Fibroblast of skin of back (primary cell): ENCODE results near the gene RARB.

Experiments
- DNase-seq: peaks from one replicate; pipeline ENCODE4 v3.0.0-alpha.2; 2013

The RARB gene

DNA sequence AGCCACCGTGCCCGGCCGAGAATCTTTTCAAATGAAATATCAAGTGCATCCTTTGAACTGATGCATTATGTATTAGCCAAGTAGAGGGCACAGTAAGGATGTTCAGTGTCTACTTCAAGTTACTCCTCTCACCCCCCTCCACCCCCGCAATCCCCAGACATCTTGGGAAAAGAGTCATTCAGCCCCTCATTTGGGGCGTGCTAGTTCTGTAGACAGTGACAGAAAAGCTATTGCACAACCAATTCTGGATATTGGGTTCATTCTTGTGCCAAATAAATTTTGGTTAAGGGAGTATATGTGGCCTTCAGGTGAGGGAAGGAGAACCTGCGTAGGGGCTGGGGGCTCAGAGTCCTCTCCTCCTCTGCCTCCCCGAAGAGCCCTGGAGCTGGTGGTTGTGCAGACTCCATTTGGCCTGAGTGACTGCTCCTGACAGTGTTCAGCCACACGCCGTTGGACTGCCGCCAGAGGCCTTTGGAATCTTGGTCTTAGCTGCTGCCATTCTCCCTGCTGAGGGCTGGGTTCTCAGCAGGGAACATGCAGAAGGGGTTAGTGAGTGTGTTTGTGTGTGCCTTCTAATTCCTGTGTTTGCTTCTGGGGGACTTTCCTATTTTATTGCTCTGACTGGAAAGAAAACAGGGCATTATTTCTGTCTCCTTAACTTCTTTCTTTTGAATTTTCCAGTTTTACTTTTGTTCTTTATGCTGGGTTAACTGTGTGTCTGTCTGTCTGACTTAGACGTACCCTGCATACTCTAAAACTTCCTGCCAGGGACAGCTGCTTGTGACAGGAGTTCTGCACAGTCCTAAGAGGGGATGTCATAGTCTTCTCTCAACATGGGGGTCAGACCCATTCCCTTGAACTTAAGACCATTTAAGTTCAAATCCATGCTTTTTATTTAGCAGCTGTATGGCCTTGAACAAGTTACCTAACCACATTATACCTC, 21.0 kb downstream of the RARB start:
- DNase-seq: peak; percentile 94

- peak; percentile 47 for DNase-seq
Measured at GRCh38 chr3:25449857-25450256, 21.8 kb downstream of the RARB start.

GRCh38 chr3:25452192-25452591, 24.1 kb downstream of the RARB start:
- no peak for DNase-seq

GRCh38 chr3:25452740-25453139, 24.7 kb downstream of the RARB start:
- DNase-seq: no peak

DNA sequence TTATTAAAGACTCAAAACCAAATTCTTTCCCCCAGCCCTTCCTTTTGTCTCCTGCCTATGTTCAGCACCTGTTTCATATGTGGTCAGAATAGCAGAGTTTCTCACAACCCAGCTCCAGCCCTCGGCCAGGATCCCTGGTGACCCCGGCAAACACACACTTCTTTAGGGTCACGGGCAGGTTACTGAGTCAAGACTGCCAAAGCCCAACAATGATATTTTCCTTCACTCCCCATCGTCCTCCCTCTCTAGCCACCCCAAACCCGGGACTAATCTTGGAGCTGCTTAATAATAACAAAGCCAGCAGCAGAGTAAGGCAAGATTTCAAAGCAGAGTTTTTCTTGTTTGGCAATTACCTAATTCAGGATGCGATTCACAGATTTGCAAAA, 25.5 kb downstream of the RARB start:
- DNase-seq: peak; percentile 25

DNA sequence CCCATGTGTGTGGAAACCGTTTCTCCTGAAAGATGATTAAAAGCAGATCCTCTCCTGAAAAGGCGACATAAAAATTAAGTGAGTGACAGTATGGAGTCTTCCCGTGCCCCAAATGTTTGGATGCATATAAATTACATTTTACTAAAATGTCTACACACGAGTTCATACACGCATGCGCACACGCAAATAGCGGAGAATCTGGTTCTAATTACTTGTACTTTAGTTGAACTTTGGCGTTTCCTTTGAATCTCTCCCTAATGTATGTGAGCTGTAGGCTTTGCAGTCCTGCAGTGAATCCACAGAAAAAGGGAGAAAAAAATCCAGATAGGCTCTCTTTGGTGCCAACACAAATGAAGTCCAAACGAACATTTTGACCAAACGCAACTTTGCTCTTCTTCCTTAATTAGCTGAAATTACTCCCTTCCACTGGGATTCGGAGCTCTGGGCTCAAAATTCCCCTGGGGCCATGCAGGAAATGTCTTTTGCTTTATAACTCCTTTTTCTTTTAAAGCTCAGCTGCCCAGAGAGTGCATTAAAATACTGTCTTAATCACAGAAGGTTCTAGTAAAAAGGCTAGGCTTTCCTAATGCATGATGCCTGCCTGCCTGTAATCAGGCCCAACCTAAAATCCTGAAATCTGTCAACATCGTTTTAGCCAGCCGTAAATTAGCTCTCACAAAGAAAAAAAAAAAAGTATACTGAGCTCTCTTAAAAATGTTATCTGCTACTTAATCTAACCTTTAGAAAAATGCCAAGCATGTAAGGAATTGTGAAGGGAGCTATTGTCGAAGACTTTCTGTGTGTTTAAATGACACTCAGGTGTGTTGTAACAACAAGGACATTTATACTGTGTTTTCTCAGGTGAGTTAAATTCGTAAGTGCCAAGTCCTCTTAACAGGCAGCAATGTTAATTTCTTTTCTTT, 26.2 kb downstream of the RARB start:
- DNase-seq: peak; percentile 83

DNA sequence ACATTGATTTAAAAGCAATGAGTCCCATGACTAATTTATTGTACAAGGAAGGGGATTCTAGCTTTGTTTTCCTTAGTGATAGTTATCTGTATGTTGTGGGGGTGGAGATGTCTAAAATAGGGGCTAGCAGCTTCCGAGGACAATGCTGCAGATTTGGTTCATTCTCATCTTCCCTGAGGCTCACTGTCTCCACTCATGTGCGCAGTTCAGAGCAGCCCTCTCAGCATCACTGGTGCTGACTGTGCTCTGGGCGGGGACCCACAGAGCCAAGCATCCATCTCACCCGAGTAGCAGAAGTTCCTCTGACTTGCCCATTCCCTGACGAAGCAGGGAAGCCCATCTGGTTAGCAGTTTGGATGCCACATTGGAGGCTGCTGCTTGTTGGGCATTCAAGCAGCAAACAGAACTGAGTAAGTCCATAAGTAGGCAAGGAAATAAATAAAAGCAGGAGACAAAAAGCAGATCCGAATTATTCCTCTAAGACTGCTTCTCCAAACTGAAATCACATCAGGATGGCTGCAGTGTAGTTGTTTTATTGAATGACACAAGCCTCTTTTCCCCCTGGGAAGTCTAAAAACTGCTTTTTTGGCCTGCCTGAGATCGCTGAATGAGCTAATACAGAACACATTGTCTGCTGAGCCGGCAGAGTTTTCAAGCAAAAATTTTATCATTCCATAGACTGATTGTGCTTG, 27.5 kb downstream of the RARB start:
- DNase-seq: peak; percentile 82

DNA sequence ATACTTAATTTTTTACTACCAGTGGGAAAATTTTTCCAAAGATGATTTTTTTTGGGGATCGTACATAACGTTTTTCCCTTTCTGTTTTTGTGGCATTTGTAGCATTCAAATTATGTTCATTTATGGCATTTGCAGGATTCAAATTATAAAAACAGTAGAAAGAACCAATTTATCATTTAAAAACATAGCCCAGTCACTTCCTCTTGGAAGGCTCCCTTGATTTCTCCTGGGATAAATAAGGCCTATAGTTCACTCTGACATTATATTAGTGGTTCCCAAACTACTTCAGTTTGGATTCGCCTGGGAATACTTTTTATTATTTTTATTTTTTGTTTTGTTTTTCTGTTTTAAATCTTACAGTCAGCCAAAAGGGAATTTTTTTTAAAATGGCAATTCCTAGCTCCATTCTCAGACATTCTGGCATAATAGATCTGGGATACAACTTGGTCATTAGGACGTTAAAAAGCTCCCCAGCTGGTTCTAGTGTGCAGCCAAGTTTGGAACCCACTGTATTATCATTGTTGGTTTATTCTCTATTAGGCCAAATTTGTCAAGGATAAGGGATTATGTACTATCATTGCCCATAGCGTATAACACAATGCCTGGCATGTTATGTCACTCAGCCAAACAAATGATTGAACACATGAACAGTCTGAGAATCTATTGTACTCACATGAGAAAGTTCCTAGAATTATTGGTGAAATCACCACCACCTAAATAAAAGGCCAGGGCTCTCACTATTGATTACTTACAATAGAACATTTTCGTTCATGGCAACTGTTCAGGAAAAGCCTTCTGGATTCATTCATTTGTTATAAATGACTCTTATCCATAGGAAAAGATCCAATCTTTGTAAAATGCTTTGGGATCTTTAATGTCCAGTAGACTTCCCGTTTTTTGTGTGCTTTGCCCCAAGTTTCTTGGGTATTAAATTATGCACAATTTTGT, 28.9 kb downstream of the RARB start:
- DNase-seq: no peak

DNA sequence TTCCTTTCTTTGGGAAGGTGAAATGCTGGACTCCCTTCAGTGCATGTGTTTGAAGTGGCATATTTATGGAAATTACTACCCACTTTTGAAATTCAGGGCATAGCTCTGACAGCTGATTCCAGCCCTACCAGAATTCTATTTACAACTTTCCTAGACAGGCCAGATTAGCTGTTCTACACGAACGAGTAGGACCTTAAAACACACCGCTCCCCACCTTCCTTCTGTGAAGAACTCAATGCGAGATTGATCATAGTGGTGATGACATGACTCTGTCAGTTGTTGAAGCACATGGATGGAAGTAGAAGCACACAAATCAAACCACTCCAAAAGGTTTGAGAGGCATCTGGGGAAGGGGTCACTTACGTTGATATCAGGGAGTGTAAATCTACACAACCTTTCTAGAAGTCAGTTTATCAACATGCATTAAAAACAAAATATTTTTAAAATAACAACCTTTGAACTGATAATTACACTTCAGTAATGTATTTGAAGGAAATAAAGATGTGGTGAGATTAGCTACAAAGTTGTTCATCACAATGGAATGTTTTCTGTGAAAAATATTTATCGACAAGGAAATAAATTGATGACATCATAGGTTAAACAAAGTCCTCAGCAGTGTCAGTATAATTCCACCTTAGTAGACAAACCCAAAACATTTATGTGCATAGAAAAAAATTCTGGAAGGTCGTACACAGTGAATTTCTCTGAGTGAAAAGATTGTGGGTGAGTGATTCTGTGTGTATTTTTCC, 29.8 kb downstream of the RARB start:
- peak; percentile 71 for DNase-seq

GRCh38 chr3:25458420-25458814, 30.4 kb downstream of the RARB start:
- DNase-seq: no peak

GRCh38 chr3:25460751-25461150, 32.7 kb downstream of the RARB start:
- DNase-seq: no peak

DNA sequence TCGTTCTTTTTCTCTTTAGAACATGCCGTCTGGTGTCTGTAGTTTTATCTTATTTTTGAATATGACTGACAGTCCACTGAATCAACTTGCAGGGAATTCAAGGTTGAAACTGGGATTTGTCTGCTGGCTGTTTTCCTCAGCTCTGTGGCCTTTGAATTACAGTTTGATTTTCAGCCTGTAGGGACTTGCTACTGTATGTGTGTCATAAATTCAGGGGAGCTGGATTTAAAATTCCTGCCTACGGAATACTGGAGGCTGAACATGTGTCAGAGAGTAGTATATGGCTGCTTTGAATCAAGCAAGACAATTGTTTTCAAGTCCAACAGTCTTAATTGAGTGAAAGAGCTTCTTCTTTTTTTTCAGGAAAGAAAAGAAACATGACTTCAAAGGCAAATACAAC, 33.9 kb downstream of the RARB start:
- DNase-seq: no peak

DNA sequence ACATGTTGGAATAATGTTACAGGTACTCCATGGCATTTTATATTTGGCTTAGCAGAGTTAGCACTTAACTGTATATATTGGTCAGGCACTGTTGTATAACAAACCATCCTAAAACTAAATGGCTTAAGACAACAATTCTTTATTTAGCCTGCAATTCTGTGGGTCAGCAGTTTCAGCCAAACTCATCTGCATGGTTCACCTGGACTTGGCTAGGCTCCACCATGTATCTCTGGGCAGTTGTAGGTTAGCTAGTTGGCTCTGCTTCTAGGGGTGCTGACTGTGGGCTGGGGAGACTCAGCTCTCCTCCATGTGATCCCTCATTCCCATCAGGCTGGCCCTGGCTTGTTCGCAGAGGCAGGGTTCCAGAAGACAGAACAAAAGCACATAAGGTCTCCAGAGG, 34.4 kb downstream of the RARB start:
- no peak for DNase-seq

DNA sequence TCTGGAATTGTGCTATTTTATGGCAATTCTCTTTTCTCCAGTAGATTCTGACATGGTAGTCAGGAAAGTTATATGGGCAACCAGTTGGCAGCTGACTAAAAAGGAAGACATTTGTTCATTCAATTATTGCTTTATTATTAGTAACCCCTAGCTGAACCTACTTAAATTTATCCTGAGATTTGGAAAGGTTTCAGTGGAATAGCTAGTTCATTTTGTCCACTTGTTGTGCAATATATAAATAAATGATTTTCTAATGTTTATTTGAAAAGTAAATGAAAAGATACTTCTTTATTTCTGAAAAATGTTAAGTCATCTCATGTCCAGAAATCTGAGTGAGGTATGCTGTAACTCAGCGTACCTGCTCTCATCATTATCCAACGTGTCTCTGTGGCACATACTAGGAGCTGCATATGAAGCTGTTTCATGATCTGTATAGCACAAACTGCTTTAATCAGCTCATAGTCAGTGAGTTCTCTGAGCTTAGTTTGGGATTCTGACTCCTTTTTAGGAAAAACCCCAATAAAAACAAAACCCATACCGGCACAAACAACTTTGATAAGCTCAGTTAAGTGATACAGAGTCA, 35.9 kb downstream of the RARB start:
- no peak for DNase-seq

- DNase-seq: no peak
Measured at GRCh38 chr3:25465266-25465860, 37.3 kb downstream of the RARB start.

DNA sequence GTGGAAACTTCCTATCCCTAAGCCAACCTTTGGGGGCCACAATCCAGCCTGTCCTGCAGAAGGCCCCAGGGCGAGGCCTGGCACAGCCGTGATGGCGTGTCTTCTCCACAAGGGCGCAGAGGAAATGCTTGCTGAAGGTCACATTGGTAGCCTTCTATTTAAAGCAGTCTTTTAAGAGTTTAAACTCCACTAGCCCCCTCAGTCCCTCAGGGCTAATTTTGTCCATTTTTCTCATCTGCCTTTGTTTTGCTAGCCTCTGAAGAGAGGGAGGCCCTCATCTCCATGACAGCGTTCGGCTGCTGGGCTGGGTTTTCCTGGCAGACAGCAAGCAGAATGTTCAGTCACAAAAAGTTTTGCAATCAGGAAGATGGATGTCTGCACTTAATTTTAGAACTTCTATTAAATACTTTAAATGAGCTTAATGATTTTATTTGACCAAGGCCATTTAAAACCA, 40.8 kb downstream of the RARB start:
- DNase-seq: peak; percentile 80

DNA sequence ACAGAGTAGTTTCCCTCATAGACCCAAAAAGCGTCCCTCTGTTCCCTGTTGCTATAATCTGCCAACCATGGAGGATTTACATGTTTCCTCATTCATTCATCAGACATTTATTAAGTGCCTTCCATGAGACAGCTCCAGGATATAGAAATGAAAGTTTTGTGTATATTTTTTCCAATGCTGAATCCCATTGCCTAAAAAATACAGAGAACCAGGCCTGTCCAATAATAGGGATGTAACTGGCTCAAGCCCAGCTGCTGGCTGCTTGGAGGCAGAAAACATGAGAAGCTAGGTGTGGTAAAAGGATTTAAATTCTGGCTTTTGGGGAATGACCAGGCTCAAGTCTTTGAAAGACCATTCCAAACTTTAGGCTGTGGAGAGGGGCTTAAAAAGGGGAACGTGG, 41.5 kb downstream of the RARB start:
- no peak for DNase-seq

- peak; percentile 57 for DNase-seq
Measured at GRCh38 chr3:25471081-25471768, 43.2 kb downstream of the RARB start.

DNA sequence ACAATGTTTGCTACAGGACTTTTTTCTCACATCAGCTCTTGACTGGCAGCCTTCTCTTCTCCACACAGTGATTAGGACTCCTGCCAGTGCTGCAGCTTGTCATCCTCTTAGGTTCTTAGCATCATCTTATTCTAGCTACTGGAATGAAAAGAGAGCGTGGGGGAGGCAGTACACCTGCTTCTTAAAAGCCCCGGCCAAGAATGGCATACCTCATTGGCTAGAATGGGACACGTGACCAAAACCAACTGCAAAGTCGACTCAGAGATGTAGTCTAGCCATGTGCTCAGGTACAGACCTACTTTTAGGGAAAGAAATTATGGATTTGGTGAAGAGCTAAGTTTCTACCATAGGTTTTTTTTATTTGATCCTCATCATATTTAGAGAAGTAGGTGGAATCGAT, 44.1 kb downstream of the RARB start:
- DNase-seq: no peak
